H1 (cell line): ENCODE data around the gene PRPF6. TPM values are rescaled to one million over a fixed set of nuclear protein-coding genes. Genes with fewer than 3 reads are reported as not detected.

ENCODE experiments used
- CTCF ChIA-PET: fragments of 300-600 bp; sonication (Branson Sonifier 250); formaldehyde crosslinking; loops from one replicate; lab custom pipeline; 2021; ENCODE audit not compliant: partially characterized antibody; lab: Charles Lee
- POLR2A ChIA-PET: fragments of 300-600 bp; sonication (Branson Sonifier 250); formaldehyde crosslinking; loops from one replicate; lab custom pipeline; 2021; ENCODE audit warnings: inconsistent platforms; ENCODE audit not compliant: partially characterized antibody; lab: Charles Lee
- DNase-seq, 2 experiments: peaks; one replicate each; pipeline versions ENCODE4 v3.0.0 to v3.0.0-alpha.2; 2010 to 2022; ENCODE audit warnings: low spot score in 2 of 2, low read depth in 1 of 2, mixed read lengths in 1 of 2
- FAIRE-seq: peaks from 2 replicates; lab custom pipeline; 2011; peaks lifted over from hg19 to GRCh38; lab: Jason Lieb, UNC
- H2AFZ ChIP-seq: 2 replicates; pipeline ENCODE4 v1.8.1; 2012; ENCODE audit warnings: low read length, inconsistent platforms
- H2AK5ac ChIP-seq: 2 replicates; pipeline ENCODE4 v1.6.1; 2013; ENCODE audit warnings: low read depth, low read length
- H2BK120ac ChIP-seq: replicated peaks from 2 replicates; pipeline ENCODE3; 2013; ENCODE audit warnings: low read depth, low read length, inconsistent platforms
- H2BK12ac ChIP-seq: 2 replicates; pipeline ENCODE4 v1.6.1; 2013; ENCODE audit warnings: low read depth, low read length
- H2BK15ac ChIP-seq: 2 replicates; pipeline ENCODE4 v1.6.1; 2013; ENCODE audit warnings: low read length
- H2BK20ac ChIP-seq: 2 replicates; pipeline ENCODE4 v1.6.1; 2013; ENCODE audit warnings: low read length
- H2BK5ac ChIP-seq: 2 replicates; pipeline ENCODE4 v1.6.1; 2013; ENCODE audit warnings: low read depth, low read length
- H3K14ac ChIP-seq: 2 replicates; pipeline ENCODE4 v1.6.1; 2013; ENCODE audit warnings: inconsistent platforms; ENCODE audit not compliant: insufficient read length
- H3K18ac ChIP-seq: 2 replicates; pipeline ENCODE4 v1.6.1; 2013; ENCODE audit warnings: low read length; ENCODE audit errors: extremely low read depth
- H3K23ac ChIP-seq: 2 replicates; pipeline ENCODE4 v1.6.1; 2013; ENCODE audit warnings: inconsistent platforms; ENCODE audit not compliant: insufficient read length
- H3K23me2 ChIP-seq: 2 replicates; pipeline ENCODE4 v1.6.1; 2013; ENCODE audit warnings: low read depth, low read length
- H3K27ac ChIP-seq: 2 replicates; pipeline ENCODE4 v1.6.1; 2011; ENCODE audit warnings: low read depth, low read length, inconsistent platforms
- H3K27me3 ChIP-seq, 4 experiments: replicated peaks in 1 of 4; 1 replicate in 1 of 4; 2 replicates in 3 of 4; pipeline versions ENCODE4 v1.6.1 to v1.8.1; 2011 to 2013; ENCODE audit warnings: low read length in 3 of 4, mild to moderate bottlenecking in 3 of 4, inconsistent platforms in 2 of 4, mixed read lengths in 2 of 4, moderate library complexity in 1 of 4; ENCODE audit not compliant: control insufficient read depth in 3 of 4, insufficient read depth in 3 of 4; ENCODE audit errors: extremely low read depth in 1 of 4
- H3K36me3 ChIP-seq, 4 experiments: 2 replicates each; pipeline versions ENCODE4 v1.6.1 to v1.8.1; 2011 to 2013; ENCODE audit warnings: mild to moderate bottlenecking in 4 of 4, low read length in 3 of 4, moderate library complexity in 2 of 4, control low read depth in 1 of 4, inconsistent platforms in 1 of 4; ENCODE audit not compliant: insufficient read depth in 4 of 4, control insufficient read depth in 2 of 4
- H3K4ac ChIP-seq: replicated peaks from 2 replicates; pipeline ENCODE3; 2013; ENCODE audit warnings: low read length, low read depth, mixed read lengths, inconsistent platforms; ENCODE audit not compliant: insufficient read length
- H3K4me1 ChIP-seq, 4 experiments: replicated peaks in 1 of 4; 1 replicate in 1 of 4; 2 replicates in 3 of 4; pipeline versions ENCODE4 v1.6.1 to v1.8.1; 2011 to 2013; ENCODE audit warnings: low read length in 3 of 4, inconsistent platforms in 2 of 4, mixed read lengths in 1 of 4; ENCODE audit not compliant: insufficient read depth in 4 of 4, control insufficient read depth in 3 of 4
- H3K4me2 ChIP-seq, 2 experiments: 2 replicates each; pipeline versions ENCODE4 v1.6.1 to v1.8.1; 2011 to 2013; ENCODE audit warnings: low read depth in 2 of 2, low read length in 2 of 2, control low read depth in 1 of 2, inconsistent platforms in 1 of 2, mild to moderate bottlenecking in 1 of 2; ENCODE audit not compliant: insufficient read depth in 1 of 2
- H3K4me3 ChIP-seq, 4 experiments: fragments of 200-600, 300-600 bp in 1 of 4; sonication (generic), shearing (Covaris generic), sonication (Bioruptor Twin) in 1 of 4; 2 replicates each; pipeline versions ENCODE4 v1.5.1 to v1.8.1; 2011 to 2016; ENCODE audit warnings: low read length in 4 of 4, low read depth in 3 of 4, control low read depth in 2 of 4, inconsistent platforms in 2 of 4, mild to moderate bottlenecking in 2 of 4, mixed read lengths in 1 of 4, moderate library complexity in 1 of 4; ENCODE audit not compliant: insufficient read depth in 2 of 4; ENCODE audit errors: extremely low read depth in 1 of 4
- H3K56ac ChIP-seq: replicated peaks from 2 replicates; pipeline ENCODE3; 2013; ENCODE audit warnings: low read depth, mild to moderate bottlenecking, mixed read lengths, low read length, inconsistent platforms; ENCODE audit not compliant: insufficient read length
- H3K79me1 ChIP-seq: 2 replicates; pipeline ENCODE4 v1.6.1; 2013; ENCODE audit warnings: low read depth, low read length, control low read depth
- H3K79me2 ChIP-seq, 2 experiments: 2 replicates each; pipeline versions ENCODE4 v1.6.1 to v1.8.1; 2012 to 2013; ENCODE audit warnings: low read length in 2 of 2, mild to moderate bottlenecking in 2 of 2, inconsistent platforms in 1 of 2; ENCODE audit not compliant: insufficient read depth in 2 of 2, control insufficient read depth in 1 of 2
- H3K9ac ChIP-seq, 4 experiments: replicated peaks in 1 of 4; 1 replicate in 1 of 4; 2 replicates in 3 of 4; pipeline versions ENCODE4 v1.6.1 to v1.8.1; 2011 to 2013; ENCODE audit warnings: low read depth in 3 of 4, low read length in 3 of 4, control low read depth in 2 of 4, mild to moderate bottlenecking in 2 of 4, moderate library complexity in 2 of 4, inconsistent platforms in 1 of 4; ENCODE audit errors: extremely low read depth in 1 of 4
- H3K9me3 ChIP-seq, 2 experiments: 2 replicates each; pipeline versions ENCODE4 v1.6.1 to v1.8.1; 2012 to 2013; ENCODE audit warnings: mild to moderate bottlenecking in 2 of 2, moderate library complexity in 2 of 2, control low read depth in 1 of 2, inconsistent platforms in 1 of 2, low read depth in 1 of 2, low read length in 1 of 2, mixed read lengths in 1 of 2; ENCODE audit not compliant: insufficient read depth in 2 of 2
- H4K20me1 ChIP-seq, 2 experiments: replicated peaks in 1 of 2; 2 replicates each; pipeline versions ENCODE3 to v1.8.1; 2011 to 2013; ENCODE audit warnings: inconsistent platforms in 2 of 2, low read length in 2 of 2, mild to moderate bottlenecking in 1 of 2; ENCODE audit not compliant: insufficient read depth in 2 of 2, control insufficient read depth in 1 of 2
- H4K5ac ChIP-seq: 2 replicates; pipeline ENCODE4 v1.6.1; 2013; ENCODE audit warnings: low read length, low read depth, mixed read lengths, inconsistent platforms; ENCODE audit not compliant: insufficient read length
- H4K8ac ChIP-seq: 2 replicates; pipeline ENCODE4 v1.8.0; 2013; ENCODE audit warnings: mild to moderate bottlenecking, moderate library complexity, low read length, inconsistent platforms; ENCODE audit not compliant: insufficient read depth; ENCODE audit errors: extremely low read depth
- H4K91ac ChIP-seq: replicated peaks from 2 replicates; pipeline ENCODE3; 2013; ENCODE audit warnings: low read length, mixed read lengths, inconsistent platforms; ENCODE audit not compliant: insufficient read length
- CEBPB ChIP-seq: IDR thresholded peaks from 2 replicates; pipeline ENCODE4 v1.6.1; 2012; ENCODE audit warnings: low read depth, low read length
- GTF2F1 ChIP-seq: IDR thresholded peaks from 2 replicates; pipeline ENCODE4 v1.6.1; 2012; ENCODE audit warnings: low read depth, low read length, improper control_type of control experiment, borderline replicate concordance
- KDM4A ChIP-seq: IDR thresholded peaks from one replicate; pipeline ENCODE4 v1.7.1; 2012; ENCODE audit warnings: low read depth, mild to moderate bottlenecking, moderate library complexity, low read length, inconsistent platforms; ENCODE audit not compliant: severe bottlenecking
- MAX ChIP-seq: IDR thresholded peaks from 2 replicates; pipeline ENCODE4 v1.6.1; 2012; ENCODE audit warnings: inconsistent platforms
- PHF8 ChIP-seq: fragments of 200-600 bp; sonication (generic); conservative IDR thresholded peaks from 2 replicates; pipeline ENCODE4 v1.7.1; 2012; ENCODE audit warnings: low read depth, mild to moderate bottlenecking, inconsistent platforms, low read length, moderate library complexity
- SAP30 ChIP-seq: fragments of 300-600 bp; sonication (generic); IDR thresholded peaks from 2 replicates; pipeline ENCODE4 v1.7.1; 2012; ENCODE audit warnings: low read length, moderate library complexity, mild to moderate bottlenecking, inconsistent platforms; ENCODE audit not compliant: insufficient read depth, insufficient replicate concordance
- SIN3A ChIP-seq, 2 experiments: IDR thresholded peaks in 1 of 2; conservative IDR thresholded peaks in 1 of 2; 2 replicates each; pipeline ENCODE4 v1.6.1; 2011 to 2012; ENCODE audit warnings: low read length in 2 of 2, improper control_type of control experiment in 1 of 2, low read depth in 1 of 2, mild to moderate bottlenecking in 1 of 2
- SP2 ChIP-seq: IDR thresholded peaks from 2 replicates; pipeline ENCODE4 v1.6.1; 2012; ENCODE audit warnings: mild to moderate bottlenecking, low read length, inconsistent platforms
- TEAD4 ChIP-seq: IDR thresholded peaks from 2 replicates; pipeline ENCODE4 v1.6.1; 2012; ENCODE audit warnings: low read depth, low read length, inconsistent platforms, mixed read lengths
- ZNF274 ChIP-seq: IDR thresholded peaks from 2 replicates; pipeline ENCODE4 v1.7.0; 2012; ENCODE audit warnings: low read length, borderline replicate concordance; ENCODE audit errors: extremely low read depth
- WGBS, 2 experiments: shearing (Covaris generic) in 1 of 2; methylation state at CpG; one replicate each; pipeline versions ENCODE4 v1.1.6 to v1.1.7; 2013 to 2015; ENCODE audit warnings: low lambda C conversion rate in 2 of 2, mixed read lengths in 2 of 2, inconsistent platforms in 1 of 2, low coverage in 1 of 2, missing lambda C conversion rate in 1 of 2; ENCODE audit not compliant: insufficient replicate concordance in 2 of 2, insufficient coverage in 1 of 2, insufficient read length in 1 of 2; ENCODE audit errors: extremely low coverage in 1 of 2, missing lambda C conversion rate in 1 of 2; 5-methylcytosine and 5-hydroxymethylcytosine counted together
- polyA plus RNA-seq, 7 experiments: library from polyadenylated mRNA; depleted of rRNA in 3 of 7; stranded (reverse) in 5 of 7; unstranded in 2 of 7; fragments of >200 nt in 5 of 7; fragments of 200-250 nt in 2 of 7; gene quantifications; 1 replicate in 5 of 7; 2 replicates in 1 of 7; 4 replicates in 1 of 7; pipeline versions ENCODE4 v1.2.1 to v1.2.3, GENCODE V29; 2011 to 2013; ENCODE audit warnings: missing spikeins in 2 of 7, mixed read lengths in 2 of 7
- total RNA-seq: library from RNA; stranded (reverse); fragmentation: NEBNext Ultra II Directional; extraction: Animal tissue kit (Norgen Biotek cat#: 25700); gene quantifications from 2 replicates; pipeline ENCODE4 v1.2.1, GENCODE V29; 2021

Gene PRPF6
- total and polyA plus RNA-seq, 2 of the 8 experiments (the other 6 are each of a cell fraction or from before 2014, with no cell fraction given) = 27.9 to 76.9 TPM

- Histone ChIP-seq H3K79me1 (no peaks in the 10 kb centered on the region), H3K9me3 (no peaks in the 10 kb centered on the region), H3K79me2 (no peaks in the 10 kb centered on the region), H3K23ac (no peak within 1 kb of the TSS), H3K4ac (peak within 1 kb of the TSS; percentile 73), H2AFZ (peak within 1 kb of the TSS; percentile 94; the same call in 1 of the 2 replicates), H4K8ac (peak within 1 kb of the TSS; percentile 75), H2AK5ac (no peak within 1 kb of the TSS), H3K56ac (peak within 1 kb of the TSS; percentile 25), H2BK15ac (no peak within 1 kb of the TSS), H3K4me3 (peak within 1 kb of the TSS; percentile 60 to 92 (median 71)), H2BK5ac (peak within 1 kb of the TSS; percentile 44; the same call in 1 of the 2 replicates), H2BK120ac (no peak within 1 kb of the TSS), H3K4me2 (peak within 1 kb of the TSS; percentile 78 to 94), H3K18ac (peak within 1 kb of the TSS; percentile 93), H3K36me3 (no peaks in the 10 kb centered on the region), H3K27ac (no peak within 1 kb of the TSS; the same call in 1 of the 2 replicates), H4K20me1 (no peaks in the 10 kb centered on the region), H3K23me2 (peaks cover 22% of the 10 kb centered on the region; the same call in 1 of the 2 replicates), H2BK12ac (peak within 1 kb of the TSS; percentile 80; the same call in 1 of the 2 replicates), H2BK20ac (no peak within 1 kb of the TSS), H3K14ac (no peak within 1 kb of the TSS), H4K5ac (peak within 1 kb of the TSS; percentile 36), H3K27me3 (peaks cover 6 to 44% (median 37%) of the 10 kb centered on the region in 4 experiments), H3K9ac (peak within 1 kb of the TSS in 2 of 4 experiments; percentile 18 to 61; a peak in 4 of 7 replicates), H4K91ac (no peak within 1 kb of the TSS), H3K4me1 (peaks cover 0 to 38% (median 20%) of the 10 kb centered on the region in 4 experiments; a peak in 6 of 7 replicates)
- CTCF ChIA-PET = interaction anchor here (1.0 to 13.0 kb wide), 10 partner anchors 11 to 100 kb away, joined by 3 to 144 read pairs (median 8); partner anchors contain the start of genes PRPF6, SAMD10, SOX18 and TCEA2
- 24% methylated on average over 27 of the region's 62 CpGs; no CpG with 5 or more reads in 1 of the 2 experiments for whole genome bisulfite sequencing, 2 experiments
- POLR2A ChIA-PET = interaction anchor here (0.7 to 4.6 kb wide), 6 partner anchors 12 to 140 kb away, joined by 3 to 27 read pairs (median 4); partner anchors contain the start of gene TCEA2
- FAIRE-seq (no peak), DNase-seq (peak in 1 of 2 experiments; percentile 74)
- TF ChIP-seq ZNF274 = no peak
- TF ChIP-seq SIN3A (conservative IDR thresholded peaks at IDR 0.05 in 1 of 2, IDR thresholded peaks at IDR 0.05 in 1 of 2; ENCODE audit: low read depth in 1 of 2, low read length in 2 of 2) = 0 out of 4 replicates have a peak, but pooled peaks of 1 of the 2 experiments have one; percentile 12
- TF ChIP-seq MAX = 0 out of 2 replicates have a peak, but pooled peaks have one; percentile 22
- TF ChIP-seq SP2 = no peak
- no peak for TF ChIP-seq TEAD4
- TF ChIP-seq KDM4A = peak; percentile 20
- no peak for TF ChIP-seq SAP30
- TF ChIP-seq GTF2F1 = no peak
- TF ChIP-seq PHF8 = no peak; the same call in 1 of the 2 replicates
- no peak for TF ChIP-seq CEBPB
These were observed 99.3 kb downstream of the PRPF6 start, which contains the start of gene OPRL1 for GRCh38 chr20:64080013-64080812. Gene OPRL1, plus strand, starts transcription at chr20:64080082. Its CDS starts 12,639 bp downstream, at chr20:64092721.
